ENCODE measurements around the gene PHACTR3. TPM values are rescaled to one million over a fixed set of nuclear protein-coding genes. Genes with fewer than 3 reads are reported as not detected.

Gene PHACTR3
- total and polyA plus RNA-seq, 10 donors, result 1.4 to 15.0 (median 8.6) TPM

- no peak for DNase-seq
- H3K27me3 ChIP-seq (replicated peaks in 1 of 7), result peaks cover 0 to 20% (median 0%) of the 10 kb centered on the region in 7 donors
- intact Hi-C loops (cut with DNase I; ENCODE audit: low total_unique reads), result no loop called here
- no peak overlapping the region for H3K4me3 ChIP-seq
- TF ChIP-seq POLR2A (IDR thresholded peaks at IDR 0.05) (no peak), POLR2AphosphoS5 (IDR thresholded peaks at IDR 0.05) (no peak)
- TF ChIP-seq, protein P1, sequence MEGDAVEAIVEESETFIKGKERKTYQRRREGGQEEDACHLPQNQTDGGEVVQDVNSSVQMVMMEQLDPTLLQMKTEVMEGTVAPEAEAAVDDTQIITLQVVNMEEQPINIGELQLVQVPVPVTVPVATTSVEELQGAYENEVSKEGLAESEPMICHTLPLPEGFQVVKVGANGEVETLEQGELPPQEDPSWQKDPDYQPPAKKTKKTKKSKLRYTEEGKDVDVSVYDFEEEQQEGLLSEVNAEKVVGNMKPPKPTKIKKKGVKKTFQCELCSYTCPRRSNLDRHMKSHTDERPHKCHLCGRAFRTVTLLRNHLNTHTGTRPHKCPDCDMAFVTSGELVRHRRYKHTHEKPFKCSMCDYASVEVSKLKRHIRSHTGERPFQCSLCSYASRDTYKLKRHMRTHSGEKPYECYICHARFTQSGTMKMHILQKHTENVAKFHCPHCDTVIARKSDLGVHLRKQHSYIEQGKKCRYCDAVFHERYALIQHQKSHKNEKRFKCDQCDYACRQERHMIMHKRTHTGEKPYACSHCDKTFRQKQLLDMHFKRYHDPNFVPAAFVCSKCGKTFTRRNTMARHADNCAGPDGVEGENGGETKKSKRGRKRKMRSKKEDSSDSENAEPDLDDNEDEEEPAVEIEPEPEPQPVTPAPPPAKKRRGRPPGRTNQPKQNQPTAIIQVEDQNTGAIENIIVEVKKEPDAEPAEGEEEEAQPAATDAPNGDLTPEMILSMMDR (IDR thresholded peaks at IDR 0.05 in 8 of 11, conservative IDR thresholded peaks at IDR 0.05 in 3 of 11), result no peak
- no peaks in the 10 kb centered on the region for H3K36me3 ChIP-seq
- H3K9me3 ChIP-seq, result no peaks in the 10 kb centered on the region
- no peaks in the 10 kb centered on the region for H3K4me1 ChIP-seq
- 79 to 88% (median 79%) methylated on average over 7 of the region's 7 CpGs for WGBS, 5 donors
- no peak overlapping the region for H3K27ac ChIP-seq
These were observed 166.5 kb downstream of the PHACTR3 start for GRCh38 chr20:59770851-59771250.

- Histone ChIP-seq H3K27me3 (replicated peaks in 1 of 7) (peaks cover 0 to 20% (median 0%) of the 10 kb centered on the region in 7 donors), H3K9me3 (no peaks in the 10 kb centered on the region), H3K4me1 (no peaks in the 10 kb centered on the region), H3K27ac (no peak overlapping the region), H3K36me3 (no peaks in the 10 kb centered on the region), H3K4me3 (no peak overlapping the region)
- DNase-seq, result no peak
- TF ChIP-seq POLR2AphosphoS5 (IDR thresholded peaks at IDR 0.05) (no peak), POLR2A (IDR thresholded peaks at IDR 0.05) (no peak)
- TF ChIP-seq, protein P1 (IDR thresholded peaks at IDR 0.05 in 8 of 11, conservative IDR thresholded peaks at IDR 0.05 in 3 of 11), result no peak
- intact Hi-C loops (cut with DNase I; ENCODE audit: low total_unique reads), result no loop called here
- 65 to 74% (median 68%) methylated on average over 11 of the region's 11 CpGs for WGBS, 5 donors
These were observed 167.4 kb downstream of the PHACTR3 start for GRCh38 chr20:59771506-59772372.

DNA sequence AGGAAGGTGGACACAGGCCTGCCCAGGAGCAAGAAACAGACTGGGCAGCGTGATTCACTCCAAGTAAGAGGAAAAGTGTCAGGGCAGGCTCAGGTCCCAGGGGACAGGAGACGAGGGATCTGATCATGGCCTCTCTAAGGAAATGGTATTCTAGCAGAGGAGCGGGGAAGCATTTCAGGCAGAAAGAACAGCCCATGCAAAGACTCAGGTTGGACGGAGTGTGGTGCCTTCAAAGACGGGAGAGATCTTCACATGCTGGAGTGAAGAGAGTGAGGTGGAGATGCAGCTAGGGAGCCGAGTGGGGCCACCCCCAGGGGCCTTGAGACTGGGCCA lies 168.0 kb downstream of the PHACTR3 start:
- WGBS, 5 donors, result 58 to 80% (median 64%) methylated on average over 5 to 6 of the region's 6 CpGs
- Histone ChIP-seq H3K27ac (no peak overlapping the region), H3K27me3 (replicated peaks in 1 of 7) (peaks cover 0 to 20% (median 0%) of the 10 kb centered on the region in 7 donors), H3K9me3 (no peaks in the 10 kb centered on the region), H3K36me3 (no peaks in the 10 kb centered on the region), H3K4me3 (no peak overlapping the region), H3K4me1 (no peaks in the 10 kb centered on the region)
- TF ChIP-seq, protein P1 (IDR thresholded peaks at IDR 0.05 in 8 of 11, conservative IDR thresholded peaks at IDR 0.05 in 3 of 11), result no peak
- TF ChIP-seq POLR2AphosphoS5 (IDR thresholded peaks at IDR 0.05) (no peak), POLR2A (IDR thresholded peaks at IDR 0.05) (no peak)
- intact Hi-C loops (cut with DNase I; ENCODE audit: low total_unique reads), result no loop called here
- no peak for DNase-seq

Measured in spleen (tissue), 11 donors.